ENCODE measurements around the gene DLST.
A peak's percentile ranks its signal among the peaks of the same experiment; 100 is the strongest.

Gene DLST

GRCh38 chr14:74860899-74861733 lies 20.6 kb upstream of the DLST start:
- DNase-seq: peak; percentile 92

DNA sequence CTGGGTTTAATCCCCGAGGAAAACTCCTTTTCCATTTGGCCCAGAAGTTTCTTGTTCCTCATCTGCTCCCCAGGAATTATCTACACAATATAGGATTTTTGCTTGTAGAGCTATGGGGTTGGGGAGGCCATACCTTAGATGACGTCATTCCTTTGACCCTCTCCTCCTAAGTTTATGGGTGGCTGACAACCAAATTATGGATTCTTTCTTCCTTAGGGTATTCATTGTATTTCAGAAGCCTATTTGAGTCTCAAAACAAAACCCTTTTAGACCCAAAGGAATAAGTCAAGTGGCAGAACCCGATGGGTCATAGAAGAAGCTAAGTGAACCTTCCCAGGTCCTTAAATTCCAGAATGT lies 20.0 kb upstream of the DLST start:
- DNase-seq: no peak

GRCh38 chr14:74863274-74863673 lies 18.4 kb upstream of the DLST start:
- no peak for DNase-seq

DNA sequence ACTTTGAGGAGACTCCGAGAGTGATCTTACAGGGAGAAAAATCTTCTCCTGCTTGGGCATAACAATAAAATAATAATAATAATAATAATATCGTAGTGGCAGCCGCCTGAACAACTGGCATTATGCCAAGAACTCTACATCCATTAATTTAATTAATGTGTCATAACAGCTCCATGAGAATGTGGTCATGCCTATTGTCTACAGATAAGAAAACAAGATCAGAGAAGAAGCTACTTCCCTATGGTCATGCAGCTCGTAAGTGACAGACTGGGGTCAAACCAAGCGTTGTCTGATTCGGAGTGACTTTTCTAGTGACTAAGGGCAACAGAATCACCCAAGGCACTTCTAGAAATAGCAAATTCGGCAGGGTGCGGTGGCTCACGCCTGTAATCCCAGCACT lies 17.5 kb upstream of the DLST start:
- no peak for DNase-seq

GRCh38 chr14:74865156-74865555 lies 16.6 kb upstream of the DLST start:
- DNase-seq: no peak

- DNase-seq: no peak
Measured at GRCh38 chr14:74866708-74867389, 14.9 kb upstream of the DLST start.

DNA sequence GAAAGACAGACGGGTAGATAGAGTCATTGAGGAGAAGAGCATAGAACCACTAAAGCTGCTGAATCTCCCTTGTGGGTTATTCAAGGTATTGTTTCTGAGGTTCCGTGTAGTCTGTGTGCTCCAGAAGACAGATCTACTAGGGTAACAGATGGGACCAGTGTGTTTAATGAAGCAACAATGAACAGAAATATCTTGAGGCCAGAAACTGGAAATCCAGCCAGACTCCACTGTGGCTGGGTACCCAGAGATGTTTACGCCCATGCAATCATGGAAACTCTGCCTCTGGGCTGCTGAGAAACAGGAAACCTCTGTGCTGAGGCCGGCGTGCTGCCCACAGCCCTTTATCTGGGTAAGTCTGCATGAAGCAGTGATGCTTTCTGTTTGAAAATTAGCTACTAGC lies 14.0 kb upstream of the DLST start:
- peak; percentile 80 for DNase-seq

GRCh38 chr14:74868739-74869138 lies 13.0 kb upstream of the DLST start:
- DNase-seq: no peak

- no peak for DNase-seq
Measured at GRCh38 chr14:74871819-74872218, 9.9 kb upstream of the DLST start.

GRCh38 chr14:74875204-74875603 lies 6.5 kb upstream of the DLST start:
- no peak for DNase-seq

GRCh38 chr14:74875941-74876913 lies 5.5 kb upstream of the DLST start, which contains the start of gene PROX2:
Gene PROX2, minus strand, starts transcription at chr14:74876145. Its CDS starts 12,311 bp downstream, at chr14:74863834.
- DNase-seq: no peak

DNA sequence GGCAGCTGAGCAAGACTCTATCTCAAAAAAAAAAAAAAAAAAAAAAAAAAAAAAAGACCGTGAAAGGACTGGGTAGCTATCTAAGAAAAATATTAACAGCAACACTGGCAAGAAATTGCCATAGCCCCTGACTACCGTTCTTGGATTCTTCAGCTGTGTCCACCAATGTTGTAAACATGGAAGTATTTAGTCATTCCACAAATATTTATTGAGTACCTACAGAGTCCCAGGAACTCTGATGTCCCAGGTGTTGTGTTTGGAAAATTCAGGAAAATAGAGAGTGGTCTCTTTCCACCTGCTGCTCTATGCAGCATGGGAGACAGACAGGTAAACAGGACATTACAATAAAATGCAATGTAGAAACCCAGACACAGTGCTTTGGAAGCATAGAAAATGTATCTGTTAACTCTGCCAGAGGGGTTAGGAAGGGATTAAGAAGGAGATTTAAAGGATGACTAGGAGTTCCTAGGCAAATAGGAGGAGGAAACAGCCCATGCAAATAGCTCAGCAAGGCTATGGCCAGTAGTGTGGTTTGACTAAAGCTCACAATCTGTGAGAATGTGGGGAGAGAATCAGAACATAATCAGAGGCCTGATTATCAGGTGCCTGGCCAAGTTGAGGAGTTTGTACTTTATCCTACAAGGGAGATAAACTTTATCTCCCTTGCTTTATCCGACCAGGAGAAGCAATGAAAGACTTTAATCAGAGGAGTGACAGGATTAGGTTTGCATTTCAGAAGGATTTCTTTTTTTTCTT lies 2.1 kb upstream of the DLST start:
- DNase-seq: no peak

DNA sequence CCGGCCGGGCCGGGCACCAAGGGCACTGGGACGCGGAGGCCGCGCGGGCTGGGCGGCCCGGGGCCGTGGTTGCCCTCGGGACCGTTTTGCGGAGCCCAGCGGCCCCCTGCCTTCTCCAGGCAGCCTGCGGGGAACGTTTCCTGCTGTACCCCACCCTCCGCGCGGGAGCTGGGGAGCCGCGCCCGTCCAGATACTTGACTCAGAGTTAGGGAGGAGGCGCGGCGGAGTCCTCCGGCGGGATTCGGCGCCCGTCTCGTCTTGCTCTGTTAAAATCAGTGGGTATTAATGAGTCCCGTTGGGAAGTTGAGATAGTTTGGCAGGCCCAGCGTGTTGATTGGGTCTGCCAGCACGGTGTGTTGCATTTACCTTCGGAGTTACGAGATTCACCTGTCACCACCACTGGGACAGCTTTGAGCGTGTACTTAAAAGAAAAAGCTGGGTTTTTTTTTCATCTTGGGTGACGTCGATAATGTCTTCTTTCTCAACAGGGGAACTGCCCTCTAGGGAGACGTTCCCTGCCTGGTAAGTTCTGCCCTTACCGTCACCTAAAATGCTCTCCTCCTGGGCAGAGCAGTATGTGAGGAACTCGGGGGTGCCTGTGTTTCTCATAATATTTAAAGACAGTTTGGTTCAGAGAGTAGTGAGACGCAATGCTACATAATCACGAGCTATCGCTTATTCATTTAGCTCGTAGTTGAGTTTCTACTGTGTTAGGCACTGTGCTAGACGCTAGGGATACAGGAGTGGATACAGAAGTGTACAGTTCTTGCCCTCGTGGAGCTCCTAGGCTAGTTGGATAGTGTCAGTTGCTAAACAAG lies 596 bp downstream of the DLST start:
- no peak for DNase-seq

DNA sequence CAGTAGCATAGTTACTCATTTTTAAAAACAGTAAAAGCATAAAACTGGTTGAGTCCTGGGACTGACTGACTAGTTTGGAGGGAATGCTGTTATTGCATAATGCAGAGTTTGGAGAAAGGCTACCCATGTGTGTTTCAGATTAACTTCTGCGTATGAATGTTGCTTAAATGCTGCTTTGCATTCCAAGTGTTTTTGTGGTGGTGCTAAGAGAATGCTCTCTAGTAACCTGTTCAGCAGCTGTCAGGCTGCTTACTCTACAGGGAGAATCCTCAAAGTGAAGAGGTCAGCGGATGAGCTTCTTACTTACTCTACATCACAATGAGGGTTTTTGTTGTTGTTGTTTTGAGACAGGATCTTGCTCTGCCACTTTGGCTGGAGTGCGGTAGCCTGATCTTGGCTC lies 4.3 kb downstream of the DLST start:
- DNase-seq: no peak

GRCh38 chr14:74888164-74889158 lies 6.7 kb downstream of the DLST start:
- DNase-seq: no peak

DNA sequence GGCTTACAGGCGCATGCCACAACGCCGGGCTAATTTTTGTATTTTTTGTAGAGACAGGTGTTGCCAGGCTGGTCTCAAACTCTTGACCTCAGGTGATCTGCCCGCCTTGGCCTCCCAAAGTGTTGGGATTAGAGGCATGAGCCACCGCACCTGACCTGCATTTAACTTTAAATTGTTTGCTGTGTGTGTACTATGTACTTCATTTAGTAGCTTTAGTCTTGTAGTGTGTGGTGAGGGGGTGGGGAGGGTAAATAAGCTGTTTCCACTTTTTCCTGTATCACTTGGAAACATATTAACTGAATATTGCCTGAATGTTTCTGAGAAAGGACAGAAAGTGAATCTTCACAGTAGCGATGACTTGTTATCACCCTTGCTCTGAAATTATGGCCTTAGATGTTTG lies 8.5 kb downstream of the DLST start:
- no peak for DNase-seq

GRCh38 chr14:74891870-74892269 lies 10.2 kb downstream of the DLST start:
- DNase-seq: no peak

DNA sequence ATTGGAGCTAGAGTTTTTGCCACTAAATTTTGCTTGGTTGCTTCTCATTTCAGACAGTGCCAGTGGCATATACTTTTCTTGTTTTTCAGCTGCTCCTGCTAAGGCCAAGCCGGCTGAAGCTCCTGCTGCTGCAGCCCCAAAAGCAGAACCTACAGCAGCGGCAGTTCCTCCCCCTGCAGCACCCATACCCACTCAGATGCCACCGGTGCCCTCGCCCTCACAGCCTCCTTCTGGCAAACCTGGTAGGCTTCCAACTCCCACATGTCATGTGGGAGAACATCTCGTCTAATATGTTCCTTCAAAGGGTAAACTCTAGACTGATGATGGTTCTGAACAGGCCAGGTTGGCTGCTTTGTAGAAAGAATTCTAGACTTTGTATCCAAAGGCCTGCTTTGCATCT lies 11.0 kb downstream of the DLST start:
- no peak for DNase-seq

DNA sequence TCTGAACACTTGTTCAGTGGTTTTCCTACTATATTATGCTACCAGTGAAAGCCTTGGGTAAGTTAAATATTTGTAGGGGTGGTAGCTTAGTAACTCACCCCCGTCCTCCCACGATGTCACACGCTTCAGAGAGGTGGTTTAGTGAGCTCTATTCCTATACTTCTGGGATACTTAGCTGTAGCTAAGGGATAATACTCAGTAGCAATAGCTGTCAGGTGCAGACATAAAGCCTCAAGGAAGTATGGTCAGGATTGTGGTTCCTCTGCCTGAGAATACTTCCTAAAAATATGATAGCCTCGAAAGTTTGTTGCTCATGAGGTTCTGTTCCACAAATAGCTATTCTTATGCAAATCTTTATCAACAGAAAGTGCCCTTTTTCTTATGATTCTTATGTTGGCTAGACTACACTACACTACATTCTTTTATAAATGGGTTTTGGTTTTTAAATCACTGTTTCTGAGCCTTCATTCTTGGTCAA lies 11.9 kb downstream of the DLST start:
- DNase-seq: no peak

GRCh38 chr14:74896400-74896799 lies 14.7 kb downstream of the DLST start:
- DNase-seq: no peak

All from NCI-H1694 treated with DMSO at 0.1 percent for 48 hours (cell line).